NCI-H187 (cell line): ENCODE results near the gene OR52J3.

Experiments used
- DNase-seq, 2 experiments: peaks; one replicate each; lab custom pipeline; 2025; lab: John Stamatoyannopoulos, UW

Gene OR52J3

GRCh38 chr11:5096011-5096410 lies 49.7 kb downstream of the OR52J3 start:
- no peak for DNase-seq
